Measurements from ENCODE around the gene FAM181B. TPM values are rescaled to one million over a fixed set of nuclear protein-coding genes. Genes with fewer than 3 reads are reported as not detected.
A peak's percentile ranks its signal among the peaks of the same experiment; 100 is the strongest.

Gene FAM181B, protein sequence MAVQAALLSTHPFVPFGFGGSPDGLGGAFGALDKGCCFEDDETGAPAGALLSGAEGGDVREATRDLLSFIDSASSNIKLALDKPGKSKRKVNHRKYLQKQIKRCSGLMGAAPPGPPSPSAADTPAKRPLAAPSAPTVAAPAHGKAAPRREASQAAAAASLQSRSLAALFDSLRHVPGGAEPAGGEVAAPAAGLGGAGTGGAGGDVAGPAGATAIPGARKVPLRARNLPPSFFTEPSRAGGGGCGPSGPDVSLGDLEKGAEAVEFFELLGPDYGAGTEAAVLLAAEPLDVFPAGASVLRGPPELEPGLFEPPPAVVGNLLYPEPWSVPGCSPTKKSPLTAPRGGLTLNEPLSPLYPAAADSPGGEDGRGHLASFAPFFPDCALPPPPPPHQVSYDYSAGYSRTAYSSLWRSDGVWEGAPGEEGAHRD
- 0.21 and 1.2 TPM in 2 replicates for total RNA-seq (2014; rRNA removed; shearing (Covaris generic))

DNA sequence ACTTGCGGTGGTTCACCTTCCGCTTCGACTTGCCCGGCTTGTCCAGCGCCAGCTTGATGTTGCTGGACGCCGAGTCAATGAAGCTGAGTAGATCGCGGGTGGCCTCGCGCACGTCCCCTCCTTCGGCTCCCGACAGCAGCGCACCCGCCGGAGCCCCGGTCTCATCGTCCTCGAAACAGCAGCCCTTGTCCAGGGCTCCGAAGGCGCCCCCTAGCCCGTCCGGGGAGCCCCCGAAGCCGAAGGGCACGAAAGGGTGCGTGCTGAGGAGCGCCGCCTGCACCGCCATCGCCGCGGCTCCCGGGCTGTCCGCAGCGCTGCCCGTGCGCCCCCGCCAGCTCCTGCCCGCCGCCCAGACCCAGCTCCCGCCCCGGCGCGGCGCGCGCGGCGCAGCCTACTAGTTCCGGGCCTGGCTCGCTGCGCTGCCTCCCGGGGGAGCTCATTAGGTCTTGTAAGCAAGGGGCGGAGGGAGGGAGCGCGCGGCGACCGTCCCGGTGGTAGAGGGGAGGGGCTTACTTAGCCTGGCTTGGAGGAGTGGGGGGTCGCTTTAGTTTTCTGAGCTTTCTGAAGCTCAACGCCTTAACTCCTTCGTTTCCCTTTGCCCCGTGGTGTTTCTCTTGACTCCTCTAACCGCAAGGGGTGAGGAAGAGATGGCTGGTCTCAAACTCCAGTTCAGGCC is at the start of gene FAM181B:
Gene FAM181B, minus strand, starts transcription at position 421 of the 676 bp plus-strand sequence. Its CDS starts 135 bp downstream, at position 286.
- DNase-seq (ENCODE audit: low read depth in 1 of 2, low spot score in 2 of 2): peak; percentile 23 to 46
- Histone ChIP-seq H3K27me3 (replicated peaks) (peaks cover 12% of the 10 kb centered on the region; the same call in 1 of the 2 replicates), H3K36me3 (no peaks in the 10 kb centered on the region), H3K4me1 (replicated peaks) (no peaks in the 10 kb centered on the region), H3K27ac (no peak within 1 kb of the TSS), H3K4me3 (peak within 1 kb of the TSS; percentile 41), H3K9me3 (replicated peaks) (no peaks in the 10 kb centered on the region)

- no peaks in the 10 kb centered on the region for H3K9me3 ChIP-seq (replicated peaks)
- H3K4me3 ChIP-seq: no peak overlapping the region
- H3K27ac ChIP-seq: no peak overlapping the region
- no peaks in the 10 kb centered on the region for H3K4me1 ChIP-seq (replicated peaks)
- H3K36me3 ChIP-seq: no peaks in the 10 kb centered on the region
- DNase-seq (ENCODE audit: low read depth in 1 of 2, low spot score in 2 of 2): no peak
- no peaks in the 10 kb centered on the region for H3K27me3 ChIP-seq (replicated peaks)
Measured at GRCh38 chr11:82782825-82783374, 49.2 kb upstream of the FAM181B start.

DNA sequence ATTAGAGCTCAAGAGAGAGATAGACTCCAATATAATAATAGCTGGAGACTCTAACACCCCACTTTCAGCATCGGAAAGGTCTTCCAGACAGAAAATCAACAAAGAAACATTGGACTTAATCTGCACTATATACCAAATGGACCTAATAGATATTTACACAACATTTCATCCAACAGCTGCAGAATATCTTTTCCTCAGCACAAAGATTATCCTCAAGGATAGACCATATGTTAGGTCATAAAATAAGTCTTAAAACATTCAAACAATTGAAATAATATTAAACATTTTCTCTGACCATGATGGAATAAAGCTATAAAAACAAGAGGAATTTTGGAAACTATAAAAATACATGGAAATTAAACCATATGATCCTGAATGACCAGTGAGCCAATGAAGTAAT is 45.1 kb upstream of the FAM181B start:
- Histone ChIP-seq H3K36me3 (no peaks in the 10 kb centered on the region), H3K4me3 (no peak overlapping the region), H3K9me3 (replicated peaks) (no peaks in the 10 kb centered on the region), H3K27me3 (replicated peaks) (no peaks in the 10 kb centered on the region), H3K27ac (no peak overlapping the region), H3K4me1 (replicated peaks) (peaks cover 10% of the 10 kb centered on the region)
- DNase-seq (ENCODE audit: low read depth in 1 of 2, low spot score in 2 of 2): no peak

GRCh38 chr11:82776377-82776776 is 42.7 kb upstream of the FAM181B start:
- no peaks in the 10 kb centered on the region for H3K9me3 ChIP-seq (replicated peaks)
- DNase-seq (ENCODE audit: low read depth in 1 of 2, low spot score in 2 of 2): peak; percentile 39 to 54
- peaks cover 10% of the 10 kb centered on the region for H3K4me1 ChIP-seq (replicated peaks)
- no peak overlapping the region for H3K27ac ChIP-seq
- H3K27me3 ChIP-seq (replicated peaks): no peaks in the 10 kb centered on the region
- no peak overlapping the region for H3K4me3 ChIP-seq
- no peaks in the 10 kb centered on the region for H3K36me3 ChIP-seq

- Histone ChIP-seq H3K9me3 (replicated peaks) (no peaks in the 10 kb centered on the region), H3K4me3 (no peak overlapping the region), H3K36me3 (no peaks in the 10 kb centered on the region), H3K27ac (no peak overlapping the region), H3K27me3 (replicated peaks) (no peaks in the 10 kb centered on the region), H3K4me1 (replicated peaks) (peaks cover 10% of the 10 kb centered on the region)
- peak; percentile 48 to 59 for DNase-seq (ENCODE audit: low read depth in 1 of 2, low spot score in 2 of 2)
Measured at GRCh38 chr11:82775736-82776346, 42.2 kb upstream of the FAM181B start.

GRCh38 chr11:82775218-82775617 is 41.6 kb upstream of the FAM181B start:
- H3K9me3 ChIP-seq (replicated peaks): no peaks in the 10 kb centered on the region
- H3K4me1 ChIP-seq (replicated peaks): peaks cover 10% of the 10 kb centered on the region
- no peaks in the 10 kb centered on the region for H3K27me3 ChIP-seq (replicated peaks)
- no peaks in the 10 kb centered on the region for H3K36me3 ChIP-seq
- no peak overlapping the region for H3K27ac ChIP-seq
- H3K4me3 ChIP-seq: no peak overlapping the region
- DNase-seq (ENCODE audit: low read depth in 1 of 2, low spot score in 2 of 2): no peak

DNA sequence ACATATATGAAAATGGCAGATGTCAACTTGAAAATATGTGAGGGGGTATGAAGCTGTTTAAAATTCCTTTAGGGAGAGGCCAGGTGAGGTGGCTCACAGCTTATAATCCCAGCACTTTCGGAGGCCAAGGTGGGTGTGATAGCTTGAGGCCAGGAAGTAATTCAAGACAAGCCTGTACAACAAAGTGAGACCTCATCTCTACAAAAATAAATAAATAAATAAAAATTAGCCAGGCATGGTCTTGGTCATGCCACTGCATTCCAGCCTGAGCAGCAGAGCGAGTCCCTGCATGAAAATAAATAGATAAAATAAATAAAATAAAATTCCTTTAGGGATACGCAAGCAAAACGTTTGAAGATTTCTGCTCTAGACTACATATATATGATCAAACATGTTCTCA is 38.1 kb upstream of the FAM181B start:
- Histone ChIP-seq H3K4me1 (replicated peaks) (peaks cover 9% of the 10 kb centered on the region), H3K27me3 (replicated peaks) (no peaks in the 10 kb centered on the region), H3K36me3 (no peaks in the 10 kb centered on the region), H3K9me3 (replicated peaks) (no peaks in the 10 kb centered on the region), H3K4me3 (no peak overlapping the region), H3K27ac (no peak overlapping the region)
- DNase-seq (ENCODE audit: low read depth in 1 of 2, low spot score in 2 of 2): no peak

DNA sequence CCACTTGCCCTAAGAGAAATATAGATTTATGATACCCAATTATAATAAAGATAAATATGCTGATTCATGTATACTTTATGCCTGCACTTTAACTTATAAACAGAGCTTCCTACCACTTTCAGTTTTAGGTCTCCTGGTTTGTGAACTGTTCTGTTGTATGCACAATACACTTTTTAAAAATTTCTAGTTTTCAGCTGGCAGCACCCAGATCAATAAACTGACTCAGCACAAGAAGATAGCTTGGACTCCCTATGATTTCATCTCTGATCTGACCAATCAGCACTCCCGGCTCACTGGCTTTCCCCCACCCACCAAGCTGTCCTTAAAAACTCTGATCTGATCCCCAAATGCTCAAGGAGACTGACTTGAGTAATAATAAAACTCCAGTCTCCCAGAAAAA is 33.5 kb upstream of the FAM181B start:
- no peaks in the 10 kb centered on the region for H3K4me1 ChIP-seq (replicated peaks)
- no peaks in the 10 kb centered on the region for H3K36me3 ChIP-seq
- H3K27me3 ChIP-seq (replicated peaks): no peaks in the 10 kb centered on the region
- H3K4me3 ChIP-seq: no peak overlapping the region
- no peak overlapping the region for H3K27ac ChIP-seq
- H3K9me3 ChIP-seq (replicated peaks): no peaks in the 10 kb centered on the region
- no peak for DNase-seq (ENCODE audit: low read depth in 1 of 2, low spot score in 2 of 2)

DNA sequence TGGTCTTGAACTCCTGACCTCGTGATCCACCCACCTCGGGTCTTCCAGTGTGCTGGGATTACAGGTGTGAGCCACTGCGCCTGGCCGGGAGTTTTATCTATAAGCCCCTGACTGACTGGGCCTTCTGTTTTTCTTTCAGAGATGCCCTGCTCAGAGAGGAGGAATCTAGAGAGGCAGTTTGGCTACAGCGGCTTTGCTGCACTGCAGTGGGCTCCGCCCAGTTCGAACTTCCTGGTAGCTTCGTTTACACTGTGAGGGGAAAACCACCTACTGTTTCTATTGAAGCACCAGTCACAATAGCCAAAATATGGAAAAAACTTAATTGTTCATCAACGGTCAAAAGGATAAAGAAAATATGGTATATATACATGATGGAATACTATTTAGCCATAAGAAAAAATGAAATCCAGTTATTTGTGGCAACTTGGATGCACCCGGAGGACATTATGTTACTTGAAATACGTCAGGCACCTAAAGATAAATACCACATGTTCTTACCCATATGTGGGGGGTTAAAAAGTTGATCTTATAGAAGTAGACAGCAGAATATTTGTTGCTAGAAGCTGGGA is 31.9 kb upstream of the FAM181B start:
- Histone ChIP-seq H3K4me3 (no peak overlapping the region), H3K36me3 (no peaks in the 10 kb centered on the region), H3K27ac (no peak overlapping the region), H3K4me1 (replicated peaks) (no peaks in the 10 kb centered on the region), H3K9me3 (replicated peaks) (no peaks in the 10 kb centered on the region), H3K27me3 (replicated peaks) (no peaks in the 10 kb centered on the region)
- DNase-seq (ENCODE audit: low read depth in 1 of 2, low spot score in 2 of 2): no peak

GRCh38 chr11:82763167-82763566 is 29.5 kb upstream of the FAM181B start:
- Histone ChIP-seq H3K9me3 (replicated peaks) (no peaks in the 10 kb centered on the region), H3K4me1 (replicated peaks) (no peaks in the 10 kb centered on the region), H3K36me3 (no peaks in the 10 kb centered on the region), H3K27me3 (replicated peaks) (no peaks in the 10 kb centered on the region), H3K4me3 (no peak overlapping the region), H3K27ac (no peak overlapping the region)
- DNase-seq (ENCODE audit: low read depth in 1 of 2, low spot score in 2 of 2): no peak

DNA sequence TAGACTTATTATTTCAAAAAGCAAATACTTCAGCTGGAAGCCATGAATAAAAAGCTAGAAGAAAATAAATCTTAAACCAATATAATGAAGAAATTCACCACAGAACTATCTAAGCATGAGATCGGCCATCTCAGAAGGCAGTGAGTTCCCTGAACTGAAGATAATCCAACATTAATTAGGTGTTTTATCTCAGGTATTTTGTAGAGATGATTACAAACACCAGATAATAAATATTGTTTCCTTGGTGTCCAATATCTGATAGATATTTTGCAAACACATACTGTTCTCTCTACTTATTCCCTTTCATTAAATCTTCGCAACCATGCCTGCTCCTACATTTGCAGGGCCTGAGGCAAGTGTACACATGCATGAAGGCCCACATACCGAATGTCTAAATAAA is 26.0 kb upstream of the FAM181B start:
- DNase-seq (ENCODE audit: low read depth in 1 of 2, low spot score in 2 of 2): no peak
- H3K27ac ChIP-seq: no peak overlapping the region
- no peaks in the 10 kb centered on the region for H3K27me3 ChIP-seq (replicated peaks)
- no peaks in the 10 kb centered on the region for H3K36me3 ChIP-seq
- H3K4me1 ChIP-seq (replicated peaks): no peaks in the 10 kb centered on the region
- no peak overlapping the region for H3K4me3 ChIP-seq
- no peaks in the 10 kb centered on the region for H3K9me3 ChIP-seq (replicated peaks)

- no peaks in the 10 kb centered on the region for H3K36me3 ChIP-seq
- H3K27ac ChIP-seq: no peak overlapping the region
- H3K4me1 ChIP-seq (replicated peaks): no peaks in the 10 kb centered on the region
- no peaks in the 10 kb centered on the region for H3K27me3 ChIP-seq (replicated peaks)
- no peaks in the 10 kb centered on the region for H3K9me3 ChIP-seq (replicated peaks)
- H3K4me3 ChIP-seq: no peak overlapping the region
- no peak for DNase-seq (ENCODE audit: low read depth in 1 of 2, low spot score in 2 of 2)
Measured at GRCh38 chr11:82757660-82758357, 24.1 kb upstream of the FAM181B start.
